Fibroblast of skin of right biceps (primary cell): ENCODE data around the gene ETFB.
"Not testable (repeated sequence)": the region's sequence is repeated elsewhere in the genome, so short reads cannot be mapped to it uniquely, and the experiment has no call there.

Source experiments
- DNase-seq: peaks from one replicate; pipeline ENCODE4 v3.0.0-alpha.2; 2013

ETFB gene

GRCh38 chr19:51365965-51366388, at the start of gene ETFB:
Gene ETFB, minus strand, starts transcription at chr19:51366388. Its CDS starts 62 bp downstream, at chr19:51366326.
- no peak for DNase-seq

DNA sequence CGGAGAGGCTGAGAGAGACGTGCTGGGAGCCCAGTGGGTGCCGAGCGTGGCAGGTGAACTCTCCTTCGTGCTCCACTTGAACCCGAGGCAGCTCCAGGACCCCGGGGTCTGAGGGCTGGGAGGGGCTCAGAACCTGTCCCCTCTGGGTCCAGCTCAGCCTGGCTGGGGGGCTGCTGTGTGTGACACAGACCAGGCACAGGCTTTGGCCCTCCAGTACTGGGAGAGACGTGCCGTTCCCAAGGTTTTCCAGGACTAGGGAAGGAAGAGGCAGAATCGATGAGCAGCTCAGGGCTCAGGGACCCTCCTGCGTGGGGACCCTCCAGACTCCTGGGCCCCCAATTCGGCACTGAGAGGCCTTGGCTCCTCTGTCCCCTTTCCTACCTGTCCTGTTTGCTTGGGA, 49.0 kb upstream of the ETFB start:
- DNase-seq, result no peak

- DNase-seq, result no peak
These were observed 45.0 kb upstream of the ETFB start for GRCh38 chr19:51410950-51411748.

DNA sequence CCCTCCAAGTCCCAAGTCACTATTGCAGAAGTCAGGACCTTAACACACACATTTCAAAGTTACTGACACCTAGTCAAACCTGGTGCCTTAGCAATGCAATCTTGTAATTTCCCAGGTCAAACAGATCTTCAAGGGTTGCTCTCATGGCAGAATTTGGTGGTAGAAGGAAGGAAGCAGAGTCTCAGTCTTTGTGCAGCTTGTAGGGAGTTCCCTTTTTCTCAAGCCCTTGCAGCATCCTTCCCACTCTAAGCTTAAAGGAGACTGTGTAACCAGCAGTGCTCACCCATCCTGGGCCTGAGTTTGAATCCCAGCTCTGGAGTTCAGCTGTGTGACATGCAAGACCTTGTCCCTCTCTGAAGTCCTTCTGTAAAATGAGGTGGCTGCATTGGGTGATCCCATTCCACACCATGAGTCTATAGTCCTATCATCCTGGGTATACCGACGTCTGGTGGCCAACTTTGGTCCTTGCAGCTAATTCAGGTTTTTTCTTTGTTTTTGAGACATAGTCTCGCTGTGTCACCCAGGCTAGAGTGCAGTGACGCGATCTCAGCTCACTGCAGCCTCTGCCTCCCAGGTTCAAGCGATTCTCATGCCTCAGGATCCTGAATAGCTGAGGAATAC, 41.4 kb upstream of the ETFB start:
- peak; percentile 13 for DNase-seq

- no peak for DNase-seq
These were observed 35.9 kb upstream of the ETFB start for GRCh38 chr19:51402117-51402516.

DNA sequence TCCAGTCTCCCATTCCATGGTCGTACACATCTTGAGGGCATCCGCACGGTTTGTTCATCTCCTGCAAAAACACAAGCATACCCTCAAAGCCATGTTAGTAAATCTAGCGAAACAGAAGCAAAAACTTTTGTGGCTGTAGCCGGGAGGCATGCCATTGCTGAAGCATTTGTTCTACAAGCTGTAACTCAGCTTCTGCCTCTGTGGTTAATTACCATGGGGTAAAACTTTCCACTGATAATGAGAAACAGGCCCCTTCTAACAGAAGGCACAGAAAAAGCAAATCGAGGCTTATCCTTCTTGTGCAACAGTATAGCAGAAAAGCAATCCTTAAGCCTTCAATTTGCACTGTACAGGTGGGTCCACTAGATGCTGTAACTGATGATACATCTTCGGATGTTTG, 33.7 kb upstream of the ETFB start:
- not testable (repeated sequence) for DNase-seq

- DNase-seq, result no peak
These were observed 33.0 kb upstream of the ETFB start for GRCh38 chr19:51399231-51399630.

DNA sequence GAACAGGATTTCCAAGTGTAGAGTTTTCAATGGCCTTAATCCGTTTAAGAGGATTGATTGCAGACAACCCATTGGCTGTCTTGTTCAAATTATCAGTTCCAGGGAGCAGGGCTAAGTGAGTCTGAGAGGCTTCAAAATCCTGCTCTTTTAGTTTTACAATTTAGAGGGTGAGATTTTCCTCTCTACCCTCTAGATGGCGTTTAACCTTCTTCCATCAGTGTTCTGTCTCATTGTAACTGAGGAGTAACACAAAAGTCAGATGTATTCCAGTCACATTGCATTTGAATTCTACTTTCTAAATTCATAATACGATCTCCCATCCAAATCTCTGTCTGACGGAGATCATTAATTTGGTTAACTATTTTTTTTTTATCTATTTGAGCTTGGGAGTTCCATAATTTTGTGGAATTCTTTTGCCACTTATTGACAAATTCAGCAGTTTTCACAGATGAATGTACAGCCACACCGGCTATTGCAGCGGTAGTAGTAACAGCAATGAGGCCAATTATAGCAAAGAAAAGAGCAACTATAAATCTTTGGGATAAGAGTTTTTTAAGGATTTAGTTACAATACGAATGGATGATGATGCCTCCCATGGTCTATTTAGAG, 32.0 kb upstream of the ETFB start:
- DNase-seq, result peak; percentile 13

DNA sequence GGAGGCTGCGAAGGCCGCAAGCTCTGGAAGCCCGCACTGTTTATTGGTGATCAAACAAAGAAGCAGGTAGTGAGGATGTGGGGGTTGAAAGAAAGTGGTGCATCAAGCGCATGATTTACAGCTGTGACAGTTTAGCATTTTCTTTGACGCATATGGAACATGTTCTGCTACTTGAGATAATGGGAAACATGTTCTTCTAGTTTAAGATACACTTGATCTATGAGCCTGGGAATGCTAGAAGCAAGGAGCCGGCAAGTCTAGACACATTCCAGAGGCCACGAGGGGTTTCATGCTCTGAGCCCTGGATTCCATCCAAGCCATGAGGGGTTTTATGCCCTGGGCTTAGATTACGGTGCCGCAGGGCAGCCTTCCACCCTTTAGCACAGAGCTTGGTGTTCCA, 31.3 kb upstream of the ETFB start:
- peak; percentile 45 for DNase-seq

DNA sequence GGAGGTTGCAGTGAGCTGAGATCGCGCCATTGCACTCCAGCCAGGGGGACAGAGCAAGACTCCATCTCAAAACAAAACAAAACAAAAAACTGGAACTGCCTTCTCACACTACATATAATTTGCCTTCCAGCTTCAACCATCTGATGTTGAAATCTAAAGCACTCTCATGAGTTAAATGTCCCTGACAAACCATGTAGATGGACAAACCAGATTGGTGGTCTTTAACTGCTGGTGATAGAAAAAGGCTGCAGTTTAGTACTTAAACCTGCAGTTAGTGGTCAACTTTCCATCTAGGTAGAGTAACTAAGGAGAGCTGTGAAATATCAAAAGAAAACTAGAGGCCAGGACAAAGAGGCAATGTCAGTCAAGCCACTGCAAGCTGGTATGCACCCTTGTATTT, 30.0 kb upstream of the ETFB start:
- no peak for DNase-seq

GRCh38 chr19:51394050-51394836, 28.1 kb upstream of the ETFB start:
- DNase-seq, result peak; percentile 99

DNA sequence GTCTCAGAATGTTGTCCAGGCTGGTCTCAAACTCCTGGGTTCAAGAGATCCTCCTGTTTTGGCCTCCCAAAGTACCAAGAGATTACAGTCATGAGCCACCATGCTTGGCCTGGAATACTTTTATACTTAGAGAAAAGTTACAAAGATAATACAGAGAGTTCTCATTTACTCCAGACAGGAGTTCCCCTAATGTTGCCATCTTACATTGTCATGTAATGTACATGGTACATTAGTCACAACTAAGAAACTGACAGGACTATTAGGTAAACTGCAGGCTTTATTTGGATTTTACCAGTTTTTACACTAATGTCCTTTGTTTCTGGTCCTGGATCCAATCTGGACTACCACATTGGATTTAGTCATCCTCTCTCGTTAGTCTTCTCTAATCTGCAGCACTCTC, 26.5 kb upstream of the ETFB start:
- no peak for DNase-seq

DNA sequence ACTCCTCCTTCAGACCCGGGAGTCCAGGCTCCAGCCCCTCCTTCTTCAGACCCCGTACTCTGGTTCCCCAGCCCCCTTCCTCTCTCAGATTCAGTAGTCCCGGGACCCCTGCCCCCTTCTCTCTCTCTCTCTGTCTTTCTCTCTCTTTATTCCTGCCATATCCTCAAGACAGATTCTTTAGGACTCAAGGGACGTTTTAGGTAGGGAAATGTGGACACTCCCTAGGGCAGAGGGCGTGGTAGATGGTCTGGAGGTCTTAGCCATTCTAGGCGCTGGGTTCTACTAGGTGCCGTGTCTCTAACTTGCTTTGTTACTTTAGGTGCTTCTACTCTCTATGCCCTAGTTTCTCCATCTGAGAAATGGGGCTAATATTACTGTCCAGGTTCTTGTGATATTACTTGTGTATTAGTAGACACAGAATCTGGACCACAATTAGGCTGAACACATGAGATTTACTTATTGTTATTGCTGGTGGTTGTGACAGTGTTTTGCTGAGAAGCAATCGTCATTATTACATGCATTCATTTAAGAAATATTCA, 25.0 kb upstream of the ETFB start:
- no peak for DNase-seq

DNA sequence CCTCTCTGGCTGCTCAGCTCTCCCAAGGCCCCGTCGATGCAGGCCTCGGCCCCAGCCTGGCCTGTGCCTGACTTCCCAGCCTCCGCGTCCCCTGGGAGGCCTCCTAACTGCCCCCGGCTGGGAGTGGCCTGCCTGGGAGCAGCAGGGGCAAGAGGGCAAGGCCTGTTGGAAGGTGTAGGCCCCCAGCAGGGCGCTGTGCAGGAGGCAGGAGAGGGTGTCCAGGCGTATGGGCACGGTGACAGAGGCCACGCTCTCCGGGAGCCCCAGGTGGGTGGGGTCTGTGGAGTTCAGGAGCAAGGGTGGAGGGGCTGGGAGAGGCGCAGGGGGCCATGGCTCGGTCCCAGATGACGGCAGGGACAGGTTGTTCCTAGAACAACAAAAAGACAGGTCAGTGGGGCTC, 23.0 kb upstream of the ETFB start:
- no peak for DNase-seq

DNA sequence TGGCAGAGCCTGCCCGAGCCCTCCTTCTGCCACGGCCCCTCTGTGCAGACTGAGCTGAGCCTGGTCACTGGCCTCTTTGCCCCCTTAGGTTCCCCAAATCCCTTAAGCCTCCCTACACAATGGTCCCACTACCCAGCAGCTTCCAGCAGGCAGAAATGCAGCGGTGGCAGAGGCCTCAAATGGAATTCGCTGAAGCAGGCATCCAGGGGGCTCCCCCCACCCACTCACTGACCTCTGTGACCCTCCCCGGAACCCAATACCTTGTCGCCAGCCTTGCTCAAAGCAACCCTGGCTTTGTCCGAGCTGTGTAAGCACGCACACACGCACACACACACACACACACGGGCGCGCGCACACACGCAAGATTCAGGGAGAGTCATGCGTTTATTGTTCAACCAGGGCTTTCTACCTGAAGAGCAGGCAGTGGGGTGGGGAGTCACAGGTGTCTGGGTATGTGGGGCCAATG, 21.8 kb upstream of the ETFB start, which contains the start of gene LIM2:
Gene LIM2, minus strand, starts transcription at position 51 of the 466 bp plus-strand sequence. CDS start 531 bp downstream, outside the sequence.
- DNase-seq, result no peak

DNA sequence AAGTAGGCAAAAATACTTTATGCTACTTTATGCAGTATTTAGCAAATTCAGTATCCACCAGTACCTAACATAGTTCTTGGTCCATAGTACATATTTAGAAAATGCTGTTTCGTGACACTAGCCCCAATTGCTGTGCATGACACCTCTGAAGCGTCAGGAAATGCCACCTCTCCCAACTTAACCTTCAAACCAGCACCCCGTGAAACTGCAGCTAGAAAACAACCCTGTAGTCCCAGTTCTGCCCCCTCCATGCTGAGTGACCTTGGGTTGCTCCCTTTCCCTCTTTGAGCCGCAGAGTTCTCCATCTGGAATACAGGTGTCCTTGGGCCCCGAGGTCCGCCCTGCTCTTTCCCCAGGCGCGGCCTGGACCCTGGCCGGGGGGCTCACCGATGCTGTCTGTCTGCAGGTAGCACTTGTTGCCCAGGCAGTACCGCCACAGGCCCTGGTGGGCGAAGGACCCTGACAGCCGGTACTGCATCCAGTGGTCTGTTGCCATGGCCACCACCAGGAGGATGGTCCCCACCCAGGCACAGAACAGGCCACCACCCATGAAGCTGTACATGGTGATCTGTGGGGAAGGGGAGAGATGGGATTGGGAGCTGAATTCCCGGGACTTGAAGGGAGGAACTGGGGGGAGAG, 20.8 kb upstream of the ETFB start:
- DNase-seq, result no peak

DNA sequence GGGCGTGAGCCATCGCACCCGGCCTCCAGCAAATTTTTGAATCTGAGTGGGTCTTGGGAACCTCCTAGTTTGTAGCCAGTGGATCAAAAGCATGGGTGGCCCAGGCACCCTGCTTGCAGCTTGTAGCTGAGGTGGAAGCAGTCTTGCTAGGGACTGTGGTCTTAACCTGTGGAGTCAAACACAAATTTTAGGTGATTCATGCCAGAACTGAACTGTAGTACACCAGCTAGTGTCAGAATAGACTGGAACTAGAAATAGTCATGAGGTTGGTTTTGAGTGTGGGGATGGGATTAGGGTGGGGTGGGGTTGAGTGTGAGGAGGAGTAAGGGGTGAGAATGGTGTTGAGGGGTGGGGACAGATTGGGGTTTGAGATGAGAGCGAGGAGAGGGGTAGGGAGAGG, 15.8 kb upstream of the ETFB start:
- DNase-seq, result no peak

- no peak for DNase-seq
These were observed 14.2 kb upstream of the ETFB start for GRCh38 chr19:51380379-51380778.

- no peak for DNase-seq
These were observed 11.2 kb upstream of the ETFB start for GRCh38 chr19:51377422-51377821.

DNA sequence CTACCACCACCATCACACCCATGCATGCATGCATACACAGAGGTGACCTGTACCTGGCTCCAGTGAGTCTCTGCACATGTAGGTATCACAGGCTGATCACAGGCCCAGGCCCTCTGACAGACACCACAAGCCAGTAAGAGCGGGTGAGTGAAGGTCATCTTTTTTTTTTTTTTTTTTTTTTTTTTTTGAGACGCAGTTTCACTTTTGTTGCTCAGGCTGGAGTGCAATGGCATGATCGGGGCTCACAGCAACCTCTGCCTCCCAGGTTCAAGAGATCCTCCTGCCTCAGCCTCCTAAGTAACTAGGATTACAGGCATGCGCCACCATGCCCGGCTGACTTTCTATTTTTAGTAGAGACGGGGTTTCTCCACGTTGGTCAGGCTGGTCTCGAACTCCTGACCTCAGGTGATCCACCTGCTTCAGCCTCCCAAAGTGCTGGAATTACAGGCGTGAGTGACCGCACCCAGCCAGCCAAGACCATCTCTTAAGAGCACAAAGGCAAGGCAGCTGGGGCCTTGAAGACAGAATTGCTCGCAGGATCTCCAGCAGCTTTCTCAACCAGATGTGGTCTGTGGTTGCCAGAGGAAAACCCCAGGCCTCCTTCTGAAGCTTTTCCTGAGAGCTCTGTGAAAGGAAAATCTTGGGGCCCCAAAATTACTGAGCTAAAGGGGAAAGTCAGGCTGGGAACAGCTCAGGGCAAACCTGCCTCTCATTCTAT, 9.5 kb upstream of the ETFB start:
- no peak for DNase-seq

DNA sequence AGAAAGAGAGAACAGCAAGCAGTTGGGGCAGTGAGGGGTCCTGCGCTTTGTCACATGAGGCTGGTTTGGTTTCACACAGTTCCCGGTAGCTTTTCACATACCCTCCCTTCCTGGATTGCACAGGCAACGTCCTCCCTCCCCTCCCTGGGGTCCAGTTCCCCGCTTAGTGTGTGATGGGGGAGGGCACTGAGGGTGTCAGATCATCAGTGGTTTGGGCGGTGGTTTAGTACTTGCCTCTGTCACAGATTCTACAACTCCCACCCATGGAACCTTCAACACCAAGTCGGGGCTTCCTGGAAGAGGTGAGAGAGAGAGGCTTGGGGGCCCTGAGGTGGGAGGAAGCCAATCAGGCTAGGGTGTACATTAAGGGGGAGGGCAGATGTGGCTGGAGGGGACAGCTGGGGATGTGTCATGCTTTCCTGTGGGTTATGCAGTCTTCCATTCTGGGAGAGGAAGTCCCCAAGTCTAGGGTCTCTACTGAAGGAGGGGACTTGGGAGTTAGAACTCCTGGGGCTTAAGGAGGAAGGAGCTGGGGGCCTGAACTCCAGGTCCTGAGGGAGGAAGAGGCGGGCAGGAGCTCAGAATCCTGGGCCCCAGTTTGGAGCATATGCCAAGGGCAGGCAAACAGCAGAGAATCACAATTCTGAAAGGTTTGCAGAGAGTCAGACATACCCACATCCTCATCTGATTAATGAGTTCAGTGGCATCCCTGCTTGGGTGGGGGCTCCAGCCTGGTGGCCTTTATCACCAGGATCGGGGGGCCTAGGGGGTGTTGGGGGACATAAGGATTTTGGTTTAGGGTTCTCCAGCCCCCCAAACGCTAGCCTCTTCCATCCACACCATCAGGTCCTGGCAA, 6.7 kb upstream of the ETFB start, which contains the start of gene NKG7:
Gene NKG7, minus strand, starts transcription at position 6 of the 856 bp plus-strand sequence. CDS start 119 bp downstream, outside the sequence.
- no peak for DNase-seq
